ENCODE measurements around the gene PLEKHG4B. TPM values are rescaled to one million over a fixed set of nuclear protein-coding genes. Genes with fewer than 3 reads are reported as not detected.

PLEKHG4B gene
- total RNA-seq, 2 donors from 2014 or later = 8.9 to 14.4 TPM

DNA sequence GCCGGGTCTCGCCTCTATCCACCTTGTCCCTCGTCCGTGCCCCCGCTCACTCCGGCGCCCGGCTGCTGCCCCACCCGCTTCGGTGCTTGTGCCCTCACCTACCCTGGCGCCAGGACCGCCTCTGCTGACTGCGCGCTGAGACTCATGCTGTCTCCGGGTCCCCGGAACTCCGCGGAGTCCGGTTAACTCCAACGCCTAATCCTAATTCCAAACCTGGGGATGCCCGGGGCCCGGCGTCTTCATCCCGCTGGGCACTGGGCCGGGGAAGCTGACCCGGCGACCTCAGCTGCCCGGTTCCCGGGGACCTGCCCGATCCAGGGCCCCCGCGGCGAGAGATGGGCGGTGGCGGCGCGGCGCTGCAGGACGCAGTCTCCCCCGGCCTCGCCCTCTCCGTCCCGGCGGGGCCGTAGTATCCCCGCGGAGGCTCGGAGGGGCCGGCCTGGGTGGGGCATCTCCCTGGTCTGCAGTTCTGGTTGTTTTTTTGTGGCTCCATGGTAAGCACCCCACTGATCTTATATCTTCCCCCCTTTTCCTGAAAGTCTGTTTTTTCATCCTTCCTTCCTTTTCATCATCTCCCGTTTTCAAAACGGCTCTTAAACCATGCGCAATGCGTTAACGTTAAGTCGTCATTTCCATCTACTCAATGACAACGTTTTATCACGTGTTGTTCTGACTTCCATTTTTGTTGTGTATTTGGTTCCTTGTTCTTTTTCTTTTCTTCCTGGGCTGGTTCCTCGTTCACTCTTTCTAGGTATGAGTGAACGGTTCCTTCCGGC lies 41.1 kb upstream of the PLEKHG4B start:
- Histone ChIP-seq H3K27ac (no peak overlapping the region), H3K4me1 (replicated peaks) (no peaks in the 10 kb centered on the region), H3K4me3 (no peak overlapping the region), H3K9me3 (no peaks in the 10 kb centered on the region), H3K27me3 (replicated peaks; ENCODE audit: insufficient read depth) (no peaks in the 10 kb centered on the region), H3K36me3 (no peaks in the 10 kb centered on the region)
- intact Hi-C loops (cut with DNase I) = no loop called here
- DNase-seq (ENCODE audit: low spot score) = no peak
- no peak for TF ChIP-seq POLR2A (IDR thresholded peaks at IDR 0.05)
- no peak for TF ChIP-seq POLR2AphosphoS5 (IDR thresholded peaks at IDR 0.05)
- TF ChIP-seq, protein P1, sequence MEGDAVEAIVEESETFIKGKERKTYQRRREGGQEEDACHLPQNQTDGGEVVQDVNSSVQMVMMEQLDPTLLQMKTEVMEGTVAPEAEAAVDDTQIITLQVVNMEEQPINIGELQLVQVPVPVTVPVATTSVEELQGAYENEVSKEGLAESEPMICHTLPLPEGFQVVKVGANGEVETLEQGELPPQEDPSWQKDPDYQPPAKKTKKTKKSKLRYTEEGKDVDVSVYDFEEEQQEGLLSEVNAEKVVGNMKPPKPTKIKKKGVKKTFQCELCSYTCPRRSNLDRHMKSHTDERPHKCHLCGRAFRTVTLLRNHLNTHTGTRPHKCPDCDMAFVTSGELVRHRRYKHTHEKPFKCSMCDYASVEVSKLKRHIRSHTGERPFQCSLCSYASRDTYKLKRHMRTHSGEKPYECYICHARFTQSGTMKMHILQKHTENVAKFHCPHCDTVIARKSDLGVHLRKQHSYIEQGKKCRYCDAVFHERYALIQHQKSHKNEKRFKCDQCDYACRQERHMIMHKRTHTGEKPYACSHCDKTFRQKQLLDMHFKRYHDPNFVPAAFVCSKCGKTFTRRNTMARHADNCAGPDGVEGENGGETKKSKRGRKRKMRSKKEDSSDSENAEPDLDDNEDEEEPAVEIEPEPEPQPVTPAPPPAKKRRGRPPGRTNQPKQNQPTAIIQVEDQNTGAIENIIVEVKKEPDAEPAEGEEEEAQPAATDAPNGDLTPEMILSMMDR (IDR thresholded peaks at IDR 0.05) = no peak
- WGBS = 81% methylated on average over 60 of the region's 60 CpGs

DNA sequence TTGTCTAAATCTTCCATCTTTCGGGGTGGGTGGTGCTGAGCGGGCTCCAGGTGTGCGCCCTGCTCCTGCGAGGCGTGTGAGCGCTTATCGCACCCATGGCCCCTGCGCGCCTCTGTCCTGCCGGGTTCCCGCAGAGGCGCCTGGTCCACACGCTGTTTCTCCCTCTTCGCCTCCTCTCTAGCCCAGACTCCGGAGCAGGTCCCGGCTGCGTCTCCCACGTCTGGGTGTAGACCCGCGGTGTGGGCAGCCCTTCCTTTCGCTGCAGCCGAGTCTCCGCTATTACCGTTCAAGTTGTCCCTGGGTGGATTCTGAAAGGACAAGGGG lies 40.5 kb upstream of the PLEKHG4B start:
- H3K4me3 ChIP-seq = no peak overlapping the region
- TF ChIP-seq, protein P1 (IDR thresholded peaks at IDR 0.05) = no peak
- no peak for TF ChIP-seq POLR2AphosphoS5 (IDR thresholded peaks at IDR 0.05)
- TF ChIP-seq POLR2A (IDR thresholded peaks at IDR 0.05) = no peak
- H3K27ac ChIP-seq = no peak overlapping the region
- no peaks in the 10 kb centered on the region for H3K4me1 ChIP-seq (replicated peaks)
- no peak for DNase-seq (ENCODE audit: low spot score)
- H3K9me3 ChIP-seq = no peaks in the 10 kb centered on the region
- no peaks in the 10 kb centered on the region for H3K27me3 ChIP-seq (replicated peaks; ENCODE audit: insufficient read depth)
- H3K36me3 ChIP-seq = no peaks in the 10 kb centered on the region
- intact Hi-C loops (cut with DNase I) = no loop called here
- WGBS = 78% methylated on average over 24 of the region's 24 CpGs

DNA sequence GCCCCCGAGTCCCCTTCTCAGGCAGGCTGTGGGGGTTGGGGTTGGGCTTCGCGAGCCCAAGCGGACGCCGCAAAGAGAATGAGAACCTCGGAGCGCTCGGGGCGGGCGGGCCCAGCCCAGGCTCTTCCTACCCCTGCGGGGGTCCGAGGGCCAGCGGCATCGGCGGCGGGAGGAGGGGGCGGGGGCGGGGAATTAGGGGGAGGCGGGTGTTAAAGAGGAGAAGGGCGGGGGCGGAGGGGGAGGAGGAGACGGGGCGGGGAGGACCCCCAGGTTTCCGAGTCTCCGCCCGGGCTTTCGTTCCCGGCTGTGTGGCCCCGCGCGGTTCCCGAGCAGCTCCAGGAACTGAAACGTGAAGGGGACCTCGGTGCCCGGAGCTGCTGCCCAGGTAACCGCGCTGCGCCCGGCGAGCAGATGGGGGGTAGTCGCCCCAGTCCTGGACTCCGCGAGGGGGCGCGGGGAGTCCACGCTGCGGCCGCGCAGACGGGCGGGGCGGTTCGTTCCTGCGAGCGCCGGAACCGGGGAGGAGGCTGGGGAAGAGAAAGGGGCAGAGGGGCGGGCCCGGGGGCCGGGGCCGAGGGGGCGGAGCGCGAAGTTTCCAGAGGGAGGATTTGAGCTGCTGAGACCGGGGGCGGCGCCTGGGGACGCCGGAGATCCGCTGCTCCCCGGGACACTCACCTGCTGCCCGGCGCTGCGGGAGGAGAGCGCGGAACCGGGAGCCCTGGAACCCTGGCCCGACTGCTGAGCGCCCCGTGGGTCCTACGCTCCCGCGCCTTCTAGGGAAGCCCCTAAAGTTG lies 38.4 kb upstream of the PLEKHG4B start:
- Histone ChIP-seq H3K27me3 (replicated peaks; ENCODE audit: insufficient read depth) (no peaks in the 10 kb centered on the region), H3K4me1 (replicated peaks) (no peaks in the 10 kb centered on the region), H3K4me3 (peak overlapping the region; percentile 50 to 61), H3K36me3 (no peaks in the 10 kb centered on the region), H3K9me3 (no peaks in the 10 kb centered on the region), H3K27ac (peak overlapping the region; percentile 19 to 50)
- 1% methylated on average over 45 of the region's 84 CpGs for WGBS
- intact Hi-C loops (cut with DNase I) = no loop called here
- no peak for TF ChIP-seq POLR2AphosphoS5 (IDR thresholded peaks at IDR 0.05)
- TF ChIP-seq, protein P1 (IDR thresholded peaks at IDR 0.05) = peak in 2 of 4 experiments; percentile 26 to 34
- peak; percentile 14 for TF ChIP-seq POLR2A (IDR thresholded peaks at IDR 0.05)
- DNase-seq (ENCODE audit: low spot score) = peak; percentile 70

DNA sequence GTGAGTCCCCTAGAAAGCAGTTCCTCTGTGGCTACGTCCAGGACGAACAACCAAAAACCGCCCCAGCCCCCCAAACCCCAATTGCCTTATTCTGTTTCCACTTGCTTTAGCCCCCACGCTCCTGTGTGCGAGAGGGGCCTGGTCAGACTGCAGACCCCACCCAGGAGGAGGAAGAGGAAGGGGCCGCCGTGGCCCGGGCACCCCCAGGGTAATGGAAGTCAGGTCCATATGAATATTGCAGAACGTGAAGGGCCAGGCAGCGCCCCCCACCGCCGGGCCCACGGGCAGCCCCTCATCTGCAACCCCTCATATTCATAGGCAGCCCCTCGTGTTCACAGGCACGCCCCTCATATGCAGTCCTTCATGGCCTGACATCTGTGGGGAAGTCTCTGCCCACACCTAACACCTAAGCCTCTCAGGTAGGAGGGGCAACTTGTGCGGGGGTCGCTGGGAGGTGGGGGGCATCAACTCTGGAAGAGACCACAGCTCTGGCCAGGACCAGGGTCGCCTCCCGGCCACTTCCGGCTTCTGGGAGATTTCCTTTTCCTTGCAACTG lies 37.7 kb upstream of the PLEKHG4B start:
- intact Hi-C loops (cut with DNase I) = no loop called here
- Histone ChIP-seq H3K27ac (peak overlapping the region in 1 of 2 donors; percentile 19), H3K27me3 (replicated peaks; ENCODE audit: insufficient read depth) (no peaks in the 10 kb centered on the region), H3K9me3 (no peaks in the 10 kb centered on the region), H3K36me3 (no peaks in the 10 kb centered on the region), H3K4me1 (replicated peaks) (no peaks in the 10 kb centered on the region), H3K4me3 (peak overlapping the region; percentile 50 to 61)
- no peak for DNase-seq (ENCODE audit: low spot score)
- 19% methylated on average over 20 of the region's 20 CpGs for WGBS
- TF ChIP-seq, protein P1 (IDR thresholded peaks at IDR 0.05) = no peak
- no peak for TF ChIP-seq POLR2A (IDR thresholded peaks at IDR 0.05)
